ENCODE measurements around the gene ATP4A.

GRCh38 chr19:35556846-35557538 lies 6.5 kb downstream of the ATP4A start:
- no peak for TF ChIP-seq POLR2A (IDR thresholded peaks at IDR 0.05; ENCODE audit: low read depth, low read length)
- no peak for TF ChIP-seq POLR2AphosphoS5 (IDR thresholded peaks at IDR 0.05; ENCODE audit: low read depth, low read length)
- TF ChIP-seq TAF1 (IDR thresholded peaks at IDR 0.05; ENCODE audit: borderline replicate concordance, low read depth, low read length): no peak

Measured in GM12892 (cell line).